Suprapubic skin (tissue), 4 donors: ENCODE measurements around the gene DUS2. TPM values are rescaled to one million over a fixed set of nuclear protein-coding genes. Genes with fewer than 3 reads are reported as not detected.
A peak's percentile ranks its signal among the peaks of the same experiment; 100 is the strongest.
"Not testable (repeated sequence)": the region's sequence is repeated elsewhere in the genome, so short reads cannot be mapped to it uniquely, and the experiment has no call there.

Source experiments
- DNase-seq, 2 donors: peaks; one replicate each; pipeline ENCODE4 v3.0.0-alpha.2; 2019; ENCODE audit warnings: low spot score in 2 of 2
- H3K27ac ChIP-seq: fragments of 200-600 bp; sonication (generic); one replicate; pipeline ENCODE4 v1.5.1; 2019
- H3K27me3 ChIP-seq: fragments of 200-600 bp; sonication (generic); one replicate; pipeline ENCODE4 v1.5.1; 2019
- H3K36me3 ChIP-seq: fragments of 200-600 bp; sonication (generic); one replicate; pipeline ENCODE4 v1.5.1; 2019
- H3K4me1 ChIP-seq: fragments of 200-600 bp; sonication (generic); one replicate; pipeline ENCODE4 v1.5.1; 2019
- H3K4me3 ChIP-seq: fragments of 200-600 bp; sonication (generic); one replicate; pipeline ENCODE4 v1.5.1; 2019; ENCODE audit warnings: mild to moderate bottlenecking
- H3K9me3 ChIP-seq: fragments of 200-600 bp; sonication (generic); one replicate; pipeline ENCODE4 v1.5.1; 2019
- EP300 ChIP-seq: sonication (generic); formaldehyde crosslinking; IDR thresholded peaks from one replicate; pipeline ENCODE4 v1.6.1; 2017; ENCODE audit warnings: antibody characterized with exemption
- POLR2A ChIP-seq, 2 donors: fragments of 450-650 bp; IDR thresholded peaks; one replicate each; pipeline ENCODE4 v1.6.1; 2017; ENCODE audit warnings: antibody characterized with exemption in 2 of 2, mild to moderate bottlenecking in 2 of 2, moderate library complexity in 2 of 2
- POLR2AphosphoS5 ChIP-seq, 3 donors: sonication (generic); formaldehyde crosslinking; IDR thresholded peaks; one replicate each; pipeline ENCODE4 v1.6.1; 2017; ENCODE audit warnings: antibody characterized with exemption in 3 of 3
- WGBS: methylation state at CpG from one replicate; pipeline ENCODE4 v1.1.5; 2018; 5-methylcytosine and 5-hydroxymethylcytosine counted together
- total RNA-seq, 4 donors: library from RNA; depleted of rRNA; stranded (reverse); fragments of >200 nt; gene quantifications; one replicate each; pipeline ENCODE4 v1.1.0, GENCODE V29; 2016
- TF ChIP-seq, protein P1 (sequence below), 2 donors: fragments of 200-600 bp in 1 of 2; fragments of 450-650 bp in 1 of 2; sonication (generic) in 1 of 2; IDR thresholded peaks; one replicate each; pipeline ENCODE4 v1.5.1; 2016 to 2019; ENCODE audit warnings: antibody characterized with exemption in 2 of 2, mild to moderate bottlenecking in 1 of 2, moderate library complexity in 1 of 2

Gene DUS2
- total RNA-seq, 4 donors from 2014 or later: 14.4 to 21.6 (median 15.5) TPM

DNA sequence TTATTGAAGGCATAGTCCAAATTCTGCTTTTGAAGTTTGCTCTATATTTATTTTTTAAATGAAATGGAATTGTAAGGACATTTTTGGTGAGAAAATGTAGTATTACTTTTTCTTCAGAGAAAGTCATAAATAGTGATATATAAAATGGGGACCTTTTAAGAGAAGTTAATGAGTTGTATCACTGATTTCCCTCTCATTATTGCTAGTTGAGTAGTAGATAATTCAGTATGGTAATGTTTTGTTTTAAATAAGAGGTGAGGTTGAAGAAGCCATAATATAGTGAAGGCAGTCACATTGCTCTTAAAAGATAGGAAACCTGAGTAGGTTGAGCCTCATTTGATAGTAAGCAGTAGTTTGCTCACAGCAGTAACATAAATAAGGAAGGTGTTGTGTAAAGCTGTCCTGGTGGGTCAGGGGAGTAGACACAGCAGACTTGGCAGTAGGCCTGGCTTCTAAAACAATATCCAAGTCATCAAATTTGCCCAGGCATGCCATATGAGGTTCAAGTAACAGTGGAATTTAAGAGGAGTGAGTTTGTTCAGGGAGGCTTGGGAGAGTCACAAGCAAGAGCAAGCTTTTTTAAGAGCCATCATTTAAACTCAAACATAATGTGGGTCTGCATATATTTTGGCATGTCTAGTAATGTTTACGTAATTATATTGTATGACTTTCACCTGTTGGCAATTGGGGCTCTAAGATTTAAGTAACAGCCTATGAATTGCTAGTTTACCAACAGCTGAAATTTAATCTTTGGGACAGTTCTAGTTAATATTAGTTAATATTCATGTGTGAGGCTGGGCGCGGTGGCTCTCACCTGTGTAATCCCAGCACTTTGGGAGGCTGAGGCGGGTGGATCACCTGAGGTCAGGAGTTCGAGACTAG lies 68.5 kb downstream of the DUS2 start:
- 66% methylated on average over 5 of the region's 5 CpGs for WGBS
- H3K36me3 ChIP-seq: no peaks in the 10 kb centered on the region
- DNase-seq: no peak
- no peaks in the 10 kb centered on the region for H3K27me3 ChIP-seq
- H3K9me3 ChIP-seq: no peaks in the 10 kb centered on the region
- no peak overlapping the region for H3K27ac ChIP-seq
- TF ChIP-seq EP300: no peak
- no peak for TF ChIP-seq POLR2A (IDR thresholded peaks at IDR 0.05)
- TF ChIP-seq, protein P1, sequence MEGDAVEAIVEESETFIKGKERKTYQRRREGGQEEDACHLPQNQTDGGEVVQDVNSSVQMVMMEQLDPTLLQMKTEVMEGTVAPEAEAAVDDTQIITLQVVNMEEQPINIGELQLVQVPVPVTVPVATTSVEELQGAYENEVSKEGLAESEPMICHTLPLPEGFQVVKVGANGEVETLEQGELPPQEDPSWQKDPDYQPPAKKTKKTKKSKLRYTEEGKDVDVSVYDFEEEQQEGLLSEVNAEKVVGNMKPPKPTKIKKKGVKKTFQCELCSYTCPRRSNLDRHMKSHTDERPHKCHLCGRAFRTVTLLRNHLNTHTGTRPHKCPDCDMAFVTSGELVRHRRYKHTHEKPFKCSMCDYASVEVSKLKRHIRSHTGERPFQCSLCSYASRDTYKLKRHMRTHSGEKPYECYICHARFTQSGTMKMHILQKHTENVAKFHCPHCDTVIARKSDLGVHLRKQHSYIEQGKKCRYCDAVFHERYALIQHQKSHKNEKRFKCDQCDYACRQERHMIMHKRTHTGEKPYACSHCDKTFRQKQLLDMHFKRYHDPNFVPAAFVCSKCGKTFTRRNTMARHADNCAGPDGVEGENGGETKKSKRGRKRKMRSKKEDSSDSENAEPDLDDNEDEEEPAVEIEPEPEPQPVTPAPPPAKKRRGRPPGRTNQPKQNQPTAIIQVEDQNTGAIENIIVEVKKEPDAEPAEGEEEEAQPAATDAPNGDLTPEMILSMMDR (IDR thresholded peaks at IDR 0.05): no peak
- TF ChIP-seq POLR2AphosphoS5 (IDR thresholded peaks at IDR 0.05): no peak
- H3K4me1 ChIP-seq: peaks cover 82% of the 10 kb centered on the region
- H3K4me3 ChIP-seq: no peak overlapping the region

DNA sequence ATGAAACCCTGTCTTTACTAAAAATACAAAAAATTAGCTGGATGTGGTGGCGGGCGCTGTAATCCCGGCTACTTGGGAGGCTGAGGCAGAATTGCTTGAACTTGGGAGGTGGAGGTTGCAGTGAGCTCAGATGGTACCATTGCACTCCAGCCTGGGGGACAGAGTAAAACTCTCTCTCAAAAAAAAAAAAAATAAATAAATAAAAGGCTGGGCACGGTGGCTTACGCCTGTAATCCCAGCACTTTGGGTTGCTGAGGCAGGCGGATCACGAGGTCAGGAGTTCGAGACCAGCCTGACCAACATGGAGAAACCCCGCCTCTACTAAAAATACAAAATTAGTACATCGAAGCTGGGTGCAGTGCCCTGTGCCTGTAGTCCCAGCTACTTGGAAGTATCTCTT lies 69.2 kb downstream of the DUS2 start:
- not testable (repeated sequence) for H3K9me3 ChIP-seq, H3K36me3 ChIP-seq, H3K27ac ChIP-seq, H3K4me3 ChIP-seq, H3K27me3 ChIP-seq, DNase-seq
- H3K4me1 ChIP-seq: peaks cover 76% of the 10 kb centered on the region
- WGBS: 84% methylated on average over 10 of the region's 10 CpGs

DNA sequence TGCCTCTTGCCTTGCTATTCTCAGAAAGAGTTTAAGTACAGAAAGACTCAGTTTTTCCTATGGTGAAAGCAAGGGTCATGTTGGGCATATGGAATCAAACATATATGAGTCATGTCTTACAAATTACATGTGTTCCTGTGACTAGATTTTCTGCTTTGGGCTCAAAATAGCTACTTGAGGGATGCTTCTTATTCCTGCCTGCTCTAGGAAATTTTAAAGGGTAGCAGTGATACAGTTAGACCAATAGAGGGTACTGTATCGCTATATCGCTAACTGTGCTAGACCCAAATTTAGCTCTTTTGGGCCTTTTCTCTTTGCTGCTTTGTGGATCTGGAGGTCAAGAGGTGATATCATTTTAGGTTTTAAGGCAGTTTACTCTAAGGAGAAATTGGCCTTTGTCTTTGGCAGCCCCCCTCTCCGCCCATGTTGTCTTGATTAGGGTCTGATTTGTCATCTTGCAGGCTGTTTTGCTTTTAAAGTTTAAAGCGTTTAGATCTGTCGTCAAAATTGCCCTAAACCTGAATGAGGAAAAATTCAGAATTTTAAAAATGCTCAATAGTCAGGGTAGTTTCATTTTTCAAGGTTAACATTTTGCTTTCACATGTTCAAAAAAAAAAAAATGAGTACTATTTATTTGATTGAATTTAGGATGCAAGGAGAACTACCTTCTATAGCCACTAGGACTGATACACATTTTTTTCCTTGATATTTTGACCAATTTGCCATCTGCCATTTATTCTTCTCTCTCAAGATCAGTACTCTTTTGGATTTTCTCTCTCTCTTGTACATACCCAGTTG lies 70.9 kb downstream of the DUS2 start:
- no peaks in the 10 kb centered on the region for H3K27me3 ChIP-seq
- no peaks in the 10 kb centered on the region for H3K9me3 ChIP-seq
- no peaks in the 10 kb centered on the region for H3K36me3 ChIP-seq
- H3K27ac ChIP-seq: no peak overlapping the region
- DNase-seq: no peak
- 66% methylated on average over 5 of the region's 5 CpGs for WGBS
- no peak overlapping the region for H3K4me3 ChIP-seq
- H3K4me1 ChIP-seq: peaks cover 62% of the 10 kb centered on the region
- TF ChIP-seq POLR2AphosphoS5 (IDR thresholded peaks at IDR 0.05): no peak
- TF ChIP-seq, protein P1 (IDR thresholded peaks at IDR 0.05): peak; percentile 3 to 13
- no peak for TF ChIP-seq EP300
- TF ChIP-seq POLR2A (IDR thresholded peaks at IDR 0.05): no peak

DNA sequence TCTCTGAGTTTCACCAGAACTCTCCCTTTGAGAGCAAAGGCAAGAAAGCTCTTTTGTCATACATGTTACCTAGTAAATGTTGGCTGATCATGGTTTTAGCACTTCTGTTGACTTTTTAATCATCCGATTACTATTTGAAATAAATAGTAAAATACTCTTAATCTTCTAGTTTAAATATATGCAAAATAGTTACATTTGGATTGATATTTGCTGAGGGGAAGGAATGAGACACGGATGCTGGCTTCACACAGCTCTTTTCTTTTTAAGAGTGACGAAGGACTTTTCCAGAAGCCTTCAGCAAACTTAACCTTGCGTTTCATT lies 71.5 kb downstream of the DUS2 start:
- 86% methylated on average over 4 of the region's 4 CpGs for WGBS
- no peaks in the 10 kb centered on the region for H3K9me3 ChIP-seq
- H3K4me1 ChIP-seq: peaks cover 57% of the 10 kb centered on the region
- no peaks in the 10 kb centered on the region for H3K36me3 ChIP-seq
- H3K4me3 ChIP-seq: no peak overlapping the region
- H3K27me3 ChIP-seq: no peaks in the 10 kb centered on the region
- H3K27ac ChIP-seq: no peak overlapping the region
- TF ChIP-seq, protein P1 (IDR thresholded peaks at IDR 0.05): no peak
- TF ChIP-seq POLR2A (IDR thresholded peaks at IDR 0.05): no peak
- TF ChIP-seq POLR2AphosphoS5 (IDR thresholded peaks at IDR 0.05): no peak
- TF ChIP-seq EP300: no peak
- DNase-seq: no peak

DNA sequence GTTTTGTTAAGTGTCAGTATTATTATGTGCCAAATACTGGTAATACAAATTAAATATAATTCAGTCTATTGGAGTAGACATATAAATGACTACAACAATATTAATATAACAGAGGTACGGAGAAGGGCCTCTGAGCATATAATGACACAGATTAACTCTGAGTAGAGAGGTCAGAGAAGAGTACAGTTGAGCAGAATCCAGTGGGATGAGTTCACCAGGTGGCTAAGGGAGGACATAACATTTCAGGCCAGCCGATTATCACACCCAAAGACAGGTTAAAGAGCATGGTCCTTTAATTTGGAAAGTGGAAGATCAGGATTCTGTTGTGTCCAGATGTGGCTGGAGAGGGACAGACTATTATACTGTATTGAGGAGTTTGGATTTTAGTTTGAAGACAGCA lies 73.4 kb downstream of the DUS2 start:
- no peak for DNase-seq
- Histone ChIP-seq H3K27ac (no peak overlapping the region), H3K4me3 (no peak overlapping the region), H3K36me3 (no peaks in the 10 kb centered on the region), H3K27me3 (no peaks in the 10 kb centered on the region), H3K9me3 (no peaks in the 10 kb centered on the region), H3K4me1 (peaks cover 39% of the 10 kb centered on the region)
- 96% methylated on average over 2 of the region's 2 CpGs for WGBS
- TF ChIP-seq POLR2A (IDR thresholded peaks at IDR 0.05) (no peak), POLR2AphosphoS5 (IDR thresholded peaks at IDR 0.05) (no peak), EP300 (no peak)
- TF ChIP-seq, protein P1 (IDR thresholded peaks at IDR 0.05): no peak
